OCI-LY3 (cell line): ENCODE measurements around the gene AVPR1B.

Source experiments
- H2AFZ ChIP-seq: fragments of 200-600, 300-600 bp; shearing (Covaris generic); 2 replicates; pipeline ENCODE4 v1.6.0; 2014; ENCODE audit warnings: antibody characterized with exemption, low read depth, low read length
- H3K27ac ChIP-seq: fragments of 200-600, 300-600 bp; sonication (generic); 2 replicates; pipeline ENCODE4 v1.5.1; 2014; ENCODE audit warnings: mild to moderate bottlenecking, low read length, moderate library complexity, mixed read lengths
- H3K27me3 ChIP-seq: fragments of 200-600, 300-600 bp; sonication (generic); 2 replicates; pipeline ENCODE4 v1.6.1; 2014; ENCODE audit warnings: low read depth, low read length, mixed read lengths
- H3K36me3 ChIP-seq: fragments of 200-600, 300-600 bp; sonication (generic); replicated peaks from 2 replicates; pipeline ENCODE3; 2014; ENCODE audit warnings: low read depth, low read length, mixed read lengths
- H3K4me1 ChIP-seq: fragments of 300-600, 200-600 bp; sonication (generic); 2 replicates; pipeline ENCODE4 v1.6.1; 2014; ENCODE audit warnings: low read length, mixed read lengths
- H3K4me2 ChIP-seq: fragments of 200-600, 300-600 bp; sonication (generic); 2 replicates; pipeline ENCODE4 v1.6.1; 2014; ENCODE audit warnings: low read length, mixed read lengths
- H3K4me3 ChIP-seq: fragments of 300-600, 200-600 bp; sonication (generic); 2 replicates; pipeline ENCODE4 v1.5.1; 2014; ENCODE audit warnings: antibody characterized with exemption, mild to moderate bottlenecking, low read length, moderate library complexity
- H3K79me2 ChIP-seq: fragments of 300-600, 200-600 bp; shearing (Covaris generic); 2 replicates; pipeline ENCODE4 v1.6.1; 2014; ENCODE audit warnings: mild to moderate bottlenecking, low read length, mixed read lengths
- H3K9ac ChIP-seq: fragments of 300-600, 200-600 bp; shearing (Covaris generic); 2 replicates; pipeline ENCODE4 v1.6.0; 2014; ENCODE audit warnings: mild to moderate bottlenecking, low read length, moderate library complexity
- H3K9me3 ChIP-seq: fragments of 200-600, 300-600 bp; shearing (Covaris generic); 2 replicates; pipeline ENCODE4 v1.6.1; 2014; ENCODE audit warnings: low read length, mixed read lengths; ENCODE audit not compliant: insufficient read depth
- H4K20me1 ChIP-seq: fragments of 200-600, 300-600 bp; sonication (generic); 2 replicates; pipeline ENCODE4 v1.6.1; 2016; ENCODE audit warnings: low read length, mixed read lengths; ENCODE audit not compliant: insufficient read depth
- CTCF ChIP-seq: fragments of 200-600, 300-600 bp; sonication (generic); IDR thresholded peaks from 2 replicates; pipeline ENCODE4 v1.5.1; 2014; ENCODE audit warnings: antibody characterized with exemption, low read length, low read depth
- EZH2phosphoT487 ChIP-seq: fragments of 200-600 bp; shearing (Covaris generic); IDR thresholded peaks from 2 replicates; pipeline ENCODE4 v1.6.1; 2018; ENCODE audit warnings: antibody characterized with exemption, mixed run types, low read depth

AVPR1B gene

DNA sequence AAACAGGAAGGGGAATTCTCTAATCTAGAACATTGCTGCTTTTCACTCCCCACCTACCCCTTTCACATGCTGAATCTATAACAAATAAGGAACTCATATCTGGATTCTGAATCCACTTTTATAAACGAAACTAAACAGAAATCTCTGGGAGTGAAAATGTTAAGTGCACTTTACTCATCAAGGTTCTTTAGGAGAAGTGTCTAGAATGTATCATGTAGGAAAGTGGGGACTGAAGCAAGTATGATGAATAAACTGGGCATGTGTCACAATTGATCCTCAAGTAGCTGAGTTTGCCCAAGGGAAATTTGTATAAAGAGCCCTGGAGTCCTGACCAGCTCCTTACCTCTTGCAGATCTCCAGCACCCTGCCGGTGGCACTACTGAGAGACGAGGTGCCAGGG lies 19.8 kb downstream of the AVPR1B start:
- H3K4me1 ChIP-seq, result peaks cover 7% of the 10 kb centered on the region
- H3K9me3 ChIP-seq, result no peaks in the 10 kb centered on the region
- peaks cover 55% of the 10 kb centered on the region for H3K36me3 ChIP-seq
- no peaks in the 10 kb centered on the region for H4K20me1 ChIP-seq
- H3K4me2 ChIP-seq, result no peak overlapping the region
- no peak overlapping the region for H3K9ac ChIP-seq
- H2AFZ ChIP-seq, result no peak overlapping the region
- H3K27me3 ChIP-seq, result no peaks in the 10 kb centered on the region
- 0 out of 2 replicates have a peak, but pooled peaks cover 4% of the 10 kb centered on the region for H3K79me2 ChIP-seq
- no peak overlapping the region for H3K27ac ChIP-seq
- H3K4me3 ChIP-seq, result no peak overlapping the region
- TF ChIP-seq CTCF (no peak), EZH2phosphoT487 (no peak)

DNA sequence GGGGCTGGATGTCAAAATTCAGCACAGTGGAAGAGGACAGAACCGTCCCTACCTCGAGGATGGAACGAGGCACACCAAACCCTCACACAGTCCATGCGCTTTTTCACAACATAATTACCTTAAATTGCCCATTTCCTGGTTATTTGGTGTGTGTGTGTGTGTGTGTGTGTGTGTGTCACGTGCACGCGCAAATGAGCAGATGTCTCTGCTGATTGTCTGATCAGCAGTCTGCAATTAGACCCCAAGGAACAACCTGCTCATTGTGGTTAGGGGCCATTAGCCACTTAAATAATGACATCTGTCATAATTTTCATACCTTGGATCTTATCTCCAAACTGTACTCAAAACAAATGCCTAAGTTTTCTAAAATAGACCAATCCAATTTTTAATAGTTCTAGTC lies 23.2 kb downstream of the AVPR1B start:
- peaks cover 13% of the 10 kb centered on the region; the same call in 1 of the 2 replicates for H3K79me2 ChIP-seq
- no peaks in the 10 kb centered on the region for H4K20me1 ChIP-seq
- peaks cover 24% of the 10 kb centered on the region for H3K36me3 ChIP-seq
- no peak overlapping the region for H3K9ac ChIP-seq
- no peaks in the 10 kb centered on the region for H3K9me3 ChIP-seq
- H3K27ac ChIP-seq, result no peak overlapping the region
- TF ChIP-seq CTCF, result no peak
- H2AFZ ChIP-seq, result no peak overlapping the region
- peaks cover 6% of the 10 kb centered on the region for H3K4me1 ChIP-seq
- no peaks in the 10 kb centered on the region for H3K27me3 ChIP-seq
- no peak overlapping the region for H3K4me3 ChIP-seq
- H3K4me2 ChIP-seq, result no peak overlapping the region

DNA sequence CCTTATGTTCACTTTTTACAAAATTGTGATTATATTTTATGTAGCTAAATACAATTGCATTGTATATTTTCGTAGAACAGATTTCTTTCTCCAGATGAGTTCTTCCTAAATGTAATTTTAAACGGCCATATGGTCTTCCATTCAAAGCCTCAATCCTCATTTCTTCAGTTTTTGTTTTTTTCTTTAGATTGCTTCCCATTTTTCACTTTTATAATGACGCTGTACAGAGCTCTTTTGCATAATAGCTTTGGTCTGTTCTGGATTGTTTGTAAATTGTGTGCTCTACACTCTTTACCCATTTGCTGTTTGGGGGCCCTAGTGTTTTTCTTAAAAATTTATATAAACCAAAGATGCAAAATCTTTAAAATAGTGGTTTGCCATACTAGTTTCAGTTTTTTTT lies 27.8 kb downstream of the AVPR1B start:
- Histone ChIP-seq H3K79me2 (peaks cover 42% of the 10 kb centered on the region), H3K4me1 (peaks cover 29% of the 10 kb centered on the region), H3K27me3 (no peaks in the 10 kb centered on the region), H3K4me2 (peak overlapping the region; percentile 21; the same call in 1 of the 2 replicates), H3K9ac (no peak overlapping the region), H3K27ac (peak overlapping the region; percentile 16; the same call in 1 of the 2 replicates), H3K4me3 (no peak overlapping the region), H3K9me3 (no peaks in the 10 kb centered on the region), H3K36me3 (peaks cover 30% of the 10 kb centered on the region), H2AFZ (no peak overlapping the region), H4K20me1 (no peaks in the 10 kb centered on the region)
- no peak for TF ChIP-seq EZH2phosphoT487
- TF ChIP-seq CTCF, result no peak

GRCh38 chr1:206087091-206087490 lies 30.1 kb downstream of the AVPR1B start:
- no peaks in the 10 kb centered on the region for H3K27me3 ChIP-seq
- no peak overlapping the region for H2AFZ ChIP-seq
- no peaks in the 10 kb centered on the region for H4K20me1 ChIP-seq
- H3K4me3 ChIP-seq, result no peak overlapping the region
- no peaks in the 10 kb centered on the region for H3K9me3 ChIP-seq
- peaks cover 52% of the 10 kb centered on the region for H3K4me1 ChIP-seq
- H3K36me3 ChIP-seq, result peaks cover 34% of the 10 kb centered on the region
- peaks cover 55% of the 10 kb centered on the region for H3K79me2 ChIP-seq
- no peak overlapping the region for H3K9ac ChIP-seq
- H3K27ac ChIP-seq, result 0 out of 2 replicates have a peak overlapping the region, but pooled peaks have one; percentile 2
- H3K4me2 ChIP-seq, result no peak overlapping the region
- no peak for TF ChIP-seq CTCF
- no peak for TF ChIP-seq EZH2phosphoT487
